ENCODE results near the gene GADD45A. TPM values are rescaled to one million over a fixed set of nuclear protein-coding genes. Genes with fewer than 3 reads are reported as not detected.

Gene GADD45A
- polyA plus RNA-seq, 1 of the 3 experiments (the other 2 are of a cell fraction) = 164 TPM

DNA sequence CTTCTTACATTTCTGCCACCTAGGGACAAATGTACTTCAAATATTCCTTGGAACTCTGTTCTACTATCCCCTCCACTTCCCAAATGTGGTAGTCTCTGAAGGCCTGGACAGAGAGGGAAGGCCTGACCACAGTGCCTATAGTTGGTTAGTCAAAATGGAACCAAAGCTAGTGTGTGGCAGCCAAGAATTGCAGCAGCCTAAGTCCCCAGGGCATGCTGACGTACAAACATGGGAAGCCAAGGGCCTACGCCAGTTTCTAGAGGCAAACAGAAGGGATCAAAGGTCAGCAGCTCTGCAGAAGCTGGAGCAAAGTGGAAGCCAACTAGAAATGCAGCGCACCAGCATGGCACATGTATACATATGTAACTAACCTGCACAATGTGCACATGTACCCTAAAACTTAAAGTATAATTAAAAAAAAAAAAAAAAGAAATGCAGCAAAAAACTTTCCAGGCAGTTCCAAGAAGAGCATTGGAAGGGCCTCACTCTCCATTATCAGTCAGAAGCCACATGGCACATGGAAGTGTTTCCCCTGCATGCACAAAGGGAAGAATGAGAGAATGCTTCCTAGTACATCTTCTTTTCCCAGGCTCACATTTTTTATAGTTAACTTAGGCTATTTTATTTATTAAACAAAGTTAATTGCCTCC lies 39.4 kb upstream of the GADD45A start:
- CTCF ChIA-PET = interaction anchor here (0.6 to 3.3 kb wide), 4 partner anchors 39 to 1250 kb away, joined by 3 to 26 read pairs (median 12); partner anchors contain the start of gene GADD45A
- POLR2A ChIA-PET = interaction anchor here (2.0 to 3.4 kb wide), 2 partner anchors 39 to 41 kb away, joined by 10 to 12 read pairs; partner anchors contain the start of gene GADD45A
- Histone ChIP-seq H3K9me3 (no peaks in the 10 kb centered on the region), H3K79me2 (ENCODE audit: insufficient read depth) (no peaks in the 10 kb centered on the region), H3K9ac (no peak overlapping the region), H3K9me2 (no peaks in the 10 kb centered on the region), H3K36me3 (replicated peaks in 1 of 2; ENCODE audit: control insufficient read depth in 1 of 2, insufficient read depth in 2 of 2, low read length in 1 of 2) (no peaks in the 10 kb centered on the region), H4K20me1 (ENCODE audit: insufficient read depth) (no peaks in the 10 kb centered on the region), H3K27ac (ENCODE audit: low read depth in 2 of 2, low read length in 1 of 2) (peak overlapping the region; percentile 56 to 97), H3K4me2 (peak overlapping the region; percentile 56; the same call in 1 of the 2 replicates), H2AFZ (ENCODE audit: low read depth) (no peak overlapping the region), H3K27me3 (ENCODE audit: insufficient read depth) (no peaks in the 10 kb centered on the region), H3K4me1 (ENCODE audit: control insufficient read depth in 1 of 2, insufficient read depth in 2 of 2, low read depth in 1 of 2, low read length in 1 of 2) (peaks cover 18 to 39% of the 10 kb centered on the region in 2 experiments), H3K4me3 (ENCODE audit: low read depth in 2 of 2, low read length in 1 of 2) (no peak overlapping the region), H3F3A (replicated peaks; ENCODE audit: insufficient read depth) (peaks cover 9% of the 10 kb centered on the region)
- TF ChIP-seq SIN3A (IDR thresholded peaks at IDR 0.05; ENCODE audit: borderline replicate concordance, low read depth, low read length) (no peak), CHD2 (IDR thresholded peaks at IDR 0.05; ENCODE audit: low read length, partially characterized antibody) (no peak), GABPA (IDR thresholded peaks at IDR 0.05; ENCODE audit: low read depth) (no peak), RAD21 (IDR thresholded peaks at IDR 0.05; ENCODE audit: low read length) (no peak), MXI1 (IDR thresholded peaks at IDR 0.05; ENCODE audit: low read depth, low read length) (no peak)
- TF ChIP-seq, protein P1, sequence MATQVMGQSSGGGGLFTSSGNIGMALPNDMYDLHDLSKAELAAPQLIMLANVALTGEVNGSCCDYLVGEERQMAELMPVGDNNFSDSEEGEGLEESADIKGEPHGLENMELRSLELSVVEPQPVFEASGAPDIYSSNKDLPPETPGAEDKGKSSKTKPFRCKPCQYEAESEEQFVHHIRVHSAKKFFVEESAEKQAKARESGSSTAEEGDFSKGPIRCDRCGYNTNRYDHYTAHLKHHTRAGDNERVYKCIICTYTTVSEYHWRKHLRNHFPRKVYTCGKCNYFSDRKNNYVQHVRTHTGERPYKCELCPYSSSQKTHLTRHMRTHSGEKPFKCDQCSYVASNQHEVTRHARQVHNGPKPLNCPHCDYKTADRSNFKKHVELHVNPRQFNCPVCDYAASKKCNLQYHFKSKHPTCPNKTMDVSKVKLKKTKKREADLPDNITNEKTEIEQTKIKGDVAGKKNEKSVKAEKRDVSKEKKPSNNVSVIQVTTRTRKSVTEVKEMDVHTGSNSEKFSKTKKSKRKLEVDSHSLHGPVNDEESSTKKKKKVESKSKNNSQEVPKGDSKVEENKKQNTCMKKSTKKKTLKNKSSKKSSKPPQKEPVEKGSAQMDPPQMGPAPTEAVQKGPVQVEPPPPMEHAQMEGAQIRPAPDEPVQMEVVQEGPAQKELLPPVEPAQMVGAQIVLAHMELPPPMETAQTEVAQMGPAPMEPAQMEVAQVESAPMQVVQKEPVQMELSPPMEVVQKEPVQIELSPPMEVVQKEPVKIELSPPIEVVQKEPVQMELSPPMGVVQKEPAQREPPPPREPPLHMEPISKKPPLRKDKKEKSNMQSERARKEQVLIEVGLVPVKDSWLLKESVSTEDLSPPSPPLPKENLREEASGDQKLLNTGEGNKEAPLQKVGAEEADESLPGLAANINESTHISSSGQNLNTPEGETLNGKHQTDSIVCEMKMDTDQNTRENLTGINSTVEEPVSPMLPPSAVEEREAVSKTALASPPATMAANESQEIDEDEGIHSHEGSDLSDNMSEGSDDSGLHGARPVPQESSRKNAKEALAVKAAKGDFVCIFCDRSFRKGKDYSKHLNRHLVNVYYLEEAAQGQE (IDR thresholded peaks at IDR 0.05; ENCODE audit: low read depth, low read length) = no peak
- TF ChIP-seq, protein P2, sequence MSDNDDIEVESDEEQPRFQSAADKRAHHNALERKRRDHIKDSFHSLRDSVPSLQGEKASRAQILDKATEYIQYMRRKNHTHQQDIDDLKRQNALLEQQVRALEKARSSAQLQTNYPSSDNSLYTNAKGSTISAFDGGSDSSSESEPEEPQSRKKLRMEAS (IDR thresholded peaks at IDR 0.05; ENCODE audit: low read depth) = no peak
- TF ChIP-seq, protein P3, sequence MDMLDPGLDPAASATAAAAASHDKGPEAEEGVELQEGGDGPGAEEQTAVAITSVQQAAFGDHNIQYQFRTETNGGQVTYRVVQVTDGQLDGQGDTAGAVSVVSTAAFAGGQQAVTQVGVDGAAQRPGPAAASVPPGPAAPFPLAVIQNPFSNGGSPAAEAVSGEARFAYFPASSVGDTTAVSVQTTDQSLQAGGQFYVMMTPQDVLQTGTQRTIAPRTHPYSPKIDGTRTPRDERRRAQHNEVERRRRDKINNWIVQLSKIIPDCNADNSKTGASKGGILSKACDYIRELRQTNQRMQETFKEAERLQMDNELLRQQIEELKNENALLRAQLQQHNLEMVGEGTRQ (IDR thresholded peaks at IDR 0.05; ENCODE audit: borderline replicate concordance, low read depth, low read length) = no peak
- TF ChIP-seq, protein P4, sequence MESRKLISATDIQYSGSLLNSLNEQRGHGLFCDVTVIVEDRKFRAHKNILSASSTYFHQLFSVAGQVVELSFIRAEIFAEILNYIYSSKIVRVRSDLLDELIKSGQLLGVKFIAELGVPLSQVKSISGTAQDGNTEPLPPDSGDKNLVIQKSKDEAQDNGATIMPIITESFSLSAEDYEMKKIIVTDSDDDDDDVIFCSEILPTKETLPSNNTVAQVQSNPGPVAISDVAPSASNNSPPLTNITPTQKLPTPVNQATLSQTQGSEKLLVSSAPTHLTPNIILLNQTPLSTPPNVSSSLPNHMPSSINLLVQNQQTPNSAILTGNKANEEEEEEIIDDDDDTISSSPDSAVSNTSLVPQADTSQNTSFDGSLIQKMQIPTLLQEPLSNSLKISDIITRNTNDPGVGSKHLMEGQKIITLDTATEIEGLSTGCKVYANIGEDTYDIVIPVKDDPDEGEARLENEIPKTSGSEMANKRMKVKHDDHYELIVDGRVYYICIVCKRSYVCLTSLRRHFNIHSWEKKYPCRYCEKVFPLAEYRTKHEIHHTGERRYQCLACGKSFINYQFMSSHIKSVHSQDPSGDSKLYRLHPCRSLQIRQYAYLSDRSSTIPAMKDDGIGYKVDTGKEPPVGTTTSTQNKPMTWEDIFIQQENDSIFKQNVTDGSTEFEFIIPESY (IDR thresholded peaks at IDR 0.05; ENCODE audit: borderline replicate concordance, low read depth) = no peak
- no peak for DNase-seq
- 74% methylated on average over 3 of the region's 3 CpGs for WGBS (ENCODE audit: low lambda C conversion rate)

All from SK-N-SH (cell line).